HG02852 (cell line): Measurements from ENCODE around the gene ARL15.
"Not testable (repeated sequence)": the region's sequence is repeated elsewhere in the genome, so short reads cannot be mapped to it uniquely, and the experiment has no call there.

Source experiments
- ATAC-seq: cut with Tn5 transposase; IDR thresholded peaks from one replicate; pipeline ENCODE4 v1.9.1; 2021; ENCODE audit warnings: mild to moderate bottlenecking, moderate library complexity; ENCODE audit not compliant: unreplicated experiment

ARL15 gene

DNA sequence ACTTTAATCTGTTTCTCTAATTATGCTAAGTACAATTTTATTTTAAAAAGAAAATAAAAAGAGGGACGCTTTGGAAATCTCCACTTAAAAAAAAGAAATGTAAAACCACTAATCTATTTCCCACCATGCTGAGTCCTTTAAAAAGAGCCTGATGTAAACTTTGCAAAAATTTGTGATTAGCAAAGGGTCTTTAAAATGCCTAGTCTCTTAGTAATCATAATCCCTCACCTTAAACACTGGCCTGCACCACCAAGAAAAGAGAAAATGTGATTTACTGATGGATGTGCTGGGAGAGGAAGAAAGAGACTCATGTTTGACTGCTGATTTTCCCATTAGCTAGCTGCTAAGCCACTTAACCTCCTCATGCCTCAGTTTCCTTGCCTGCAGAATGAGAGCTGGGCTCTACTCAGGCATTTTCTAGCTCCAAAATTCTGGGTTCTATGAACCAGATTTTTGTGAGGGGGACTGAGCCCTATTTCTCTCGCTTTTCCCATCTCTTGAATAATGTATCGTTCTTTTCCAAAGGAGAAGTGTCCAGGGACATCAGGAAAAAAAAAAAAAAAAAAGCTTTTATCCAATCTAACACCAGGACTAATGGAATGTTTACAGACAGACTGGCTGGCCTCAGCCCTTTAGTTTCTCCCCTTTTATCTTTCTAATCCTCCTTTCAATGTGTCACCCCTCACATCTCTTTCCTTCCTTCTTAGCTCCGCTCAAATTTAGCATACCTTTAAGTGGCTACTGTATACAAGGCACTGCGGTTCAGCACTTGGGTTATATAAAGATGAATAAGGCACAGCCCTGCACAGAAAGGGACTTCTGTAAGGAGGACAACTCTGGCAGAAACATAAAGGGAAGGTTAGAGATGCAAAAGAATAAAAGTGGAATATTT, 312.4 kb downstream of the ARL15 start:
- no peak for ATAC-seq

DNA sequence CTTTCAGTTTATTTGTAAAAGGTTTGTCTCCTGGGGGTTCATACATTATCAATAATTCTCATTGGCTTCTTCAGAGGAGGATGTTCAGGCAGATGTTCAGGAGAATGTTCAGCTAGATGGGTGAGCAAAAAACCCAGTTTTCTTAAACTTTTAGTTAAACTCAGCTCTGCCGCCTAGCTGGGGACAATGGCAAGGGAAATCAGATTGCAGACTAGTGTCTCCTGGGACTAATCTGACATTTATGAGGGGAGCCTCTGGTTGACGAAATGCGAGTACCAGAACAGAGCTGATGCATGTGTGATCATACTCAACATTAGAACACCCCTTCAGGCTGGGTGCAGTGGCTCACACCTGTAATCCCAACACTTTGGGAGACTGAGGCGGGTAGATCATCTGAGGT, 314.4 kb downstream of the ARL15 start:
- no peak for ATAC-seq

DNA sequence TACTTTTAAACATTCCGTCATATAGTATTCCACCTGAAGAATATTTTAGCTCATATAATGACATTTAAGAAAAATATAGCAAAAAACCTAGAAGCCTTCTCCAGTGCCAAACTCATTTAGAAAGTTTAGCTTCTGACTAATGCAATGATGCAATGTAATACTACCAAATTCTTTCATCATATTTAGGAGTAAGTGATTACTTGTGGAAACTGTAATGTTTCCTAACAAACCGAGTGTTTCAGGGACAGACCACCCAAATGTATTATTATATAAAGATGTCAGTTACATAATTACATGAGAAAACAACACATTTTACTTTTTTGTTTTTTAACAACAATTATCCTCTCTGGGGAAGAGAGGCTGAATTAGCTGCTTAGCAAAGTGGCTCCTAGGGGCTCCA, 316.2 kb downstream of the ARL15 start:
- no peak for ATAC-seq

DNA sequence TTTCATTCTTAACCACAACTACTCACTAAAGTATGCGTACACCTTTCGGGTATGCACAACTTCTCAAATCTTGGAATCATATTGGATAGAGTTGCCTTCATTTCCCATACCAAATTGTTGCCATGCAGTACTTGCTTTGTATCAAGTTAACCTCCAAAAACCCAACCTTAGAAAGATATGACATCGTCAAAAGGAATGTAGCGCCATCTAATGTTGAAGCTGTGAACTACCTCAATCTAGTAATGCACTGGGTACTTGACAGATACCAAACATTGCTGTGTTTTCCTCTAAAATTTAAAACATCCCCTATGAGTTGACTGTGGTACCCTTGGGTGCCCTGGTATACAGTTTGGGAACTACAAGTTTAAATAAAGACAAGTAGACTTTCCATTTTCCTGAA, 318.4 kb downstream of the ARL15 start:
- ATAC-seq, result no peak

DNA sequence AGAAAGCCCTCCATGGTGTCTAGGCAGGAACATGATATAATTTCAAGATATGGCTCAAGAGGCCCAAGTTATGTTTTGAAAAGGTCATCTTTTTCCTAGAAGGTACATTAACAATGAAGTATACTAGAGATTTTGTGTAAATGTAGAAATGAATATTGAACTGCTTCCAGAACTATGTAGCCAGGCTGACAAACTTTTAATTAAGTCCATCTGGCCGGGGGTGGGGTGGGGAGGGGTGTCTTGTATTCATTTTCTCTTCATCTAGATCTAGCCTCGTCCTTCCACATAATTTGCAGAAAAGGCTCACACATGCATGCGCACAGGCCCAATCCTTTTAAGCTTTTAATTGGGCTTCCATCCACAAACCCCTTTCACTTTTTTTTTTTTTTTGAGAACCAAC, 323.3 kb downstream of the ARL15 start:
- ATAC-seq, result no peak

DNA sequence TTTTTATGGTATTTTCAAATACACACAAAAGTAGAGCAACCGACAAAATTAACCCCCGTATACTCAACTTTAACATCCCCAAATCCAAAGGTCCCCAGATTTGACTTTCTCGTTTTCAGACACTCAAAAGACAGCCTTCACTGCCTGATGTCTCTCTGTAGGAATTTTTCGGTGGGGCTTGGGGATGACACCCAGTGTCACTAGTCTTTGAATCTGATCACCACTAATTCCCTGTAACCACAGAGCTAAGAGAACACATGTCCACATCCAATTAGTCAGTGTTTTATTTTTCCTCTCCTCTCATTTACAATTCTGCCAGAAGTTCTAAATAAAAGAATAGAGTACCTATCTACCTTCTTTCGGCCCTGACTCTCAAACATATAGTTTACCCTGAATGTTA, 324.6 kb downstream of the ARL15 start:
- no peak for ATAC-seq

DNA sequence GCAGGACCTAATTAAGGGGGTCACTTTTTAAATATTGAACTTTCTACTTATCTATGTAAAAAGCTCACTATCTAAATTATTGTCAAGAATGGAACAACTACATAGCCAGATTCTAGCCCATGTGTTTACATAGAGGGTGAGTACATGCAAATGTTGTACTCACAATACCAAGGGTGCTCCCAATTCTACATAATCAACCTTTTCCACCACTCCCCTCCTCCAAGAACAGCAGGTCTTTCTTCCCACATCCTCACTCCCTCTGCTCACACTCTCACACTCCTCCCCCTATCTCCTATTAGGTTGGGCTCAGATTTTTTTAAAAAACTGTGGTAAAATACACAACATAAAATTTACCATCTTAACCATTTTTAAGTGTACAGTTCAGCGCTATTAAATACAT, 325.4 kb downstream of the ARL15 start:
- ATAC-seq, result no peak

DNA sequence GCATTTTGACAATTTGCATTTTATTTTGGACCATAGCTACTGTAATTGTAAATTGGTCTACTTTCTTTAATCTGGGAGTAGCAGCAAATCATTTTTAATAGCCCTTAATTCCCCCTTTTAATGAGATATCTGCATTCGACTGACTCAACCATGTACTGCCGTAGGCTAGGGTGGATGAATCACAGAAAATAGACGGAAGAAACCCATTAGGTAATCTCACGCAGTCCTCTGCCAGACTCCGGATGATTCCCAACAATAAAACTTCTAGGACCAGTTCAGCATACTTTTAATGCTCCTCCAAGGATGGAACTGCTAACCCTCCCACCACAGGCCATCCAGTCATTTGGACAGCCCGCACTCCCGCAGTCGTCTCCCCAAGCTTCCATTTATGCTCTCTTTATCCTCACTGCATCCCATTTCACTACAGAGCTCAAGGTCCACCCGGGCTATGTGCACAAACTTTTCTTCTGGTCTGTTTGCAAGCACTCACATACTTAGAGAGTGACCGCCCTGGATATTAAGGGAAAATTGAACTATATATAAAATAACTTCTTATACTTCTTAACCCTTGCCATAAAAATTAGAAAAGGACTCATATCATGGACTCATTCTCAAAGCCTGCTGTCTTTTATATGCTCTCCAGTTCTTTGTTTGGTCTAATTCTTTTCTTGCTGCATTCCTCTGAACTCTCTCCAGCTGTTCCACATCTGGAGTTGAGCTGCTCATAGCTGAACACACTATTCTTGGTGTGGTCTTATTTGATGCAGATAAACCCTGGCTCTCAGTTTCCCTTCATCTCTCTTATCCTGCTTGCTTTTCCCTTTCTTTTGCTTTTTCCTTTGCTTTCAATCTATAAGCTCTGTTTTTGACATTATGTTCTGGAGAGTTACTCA, 326.6 kb downstream of the ARL15 start:
- ATAC-seq, result no peak

DNA sequence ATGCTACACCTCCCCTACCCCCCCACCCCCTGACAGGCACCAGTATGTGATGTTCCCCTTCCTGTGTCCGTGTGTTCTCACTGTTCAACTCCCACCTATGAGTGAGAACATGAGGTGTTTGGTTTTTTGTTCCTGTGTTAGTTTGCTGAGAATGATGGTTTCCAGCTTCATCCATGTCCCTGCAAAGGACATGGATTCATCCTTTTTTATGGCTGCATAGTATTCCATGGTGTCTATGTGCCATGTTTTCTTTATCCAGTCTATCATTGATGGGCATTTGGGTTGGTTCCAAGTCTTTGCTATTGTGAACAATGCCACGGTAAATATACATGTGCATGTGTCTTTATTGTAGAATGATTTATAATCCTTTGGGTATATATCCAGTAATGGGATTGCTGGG, 328.1 kb downstream of the ARL15 start:
- ATAC-seq, result not testable (repeated sequence)

DNA sequence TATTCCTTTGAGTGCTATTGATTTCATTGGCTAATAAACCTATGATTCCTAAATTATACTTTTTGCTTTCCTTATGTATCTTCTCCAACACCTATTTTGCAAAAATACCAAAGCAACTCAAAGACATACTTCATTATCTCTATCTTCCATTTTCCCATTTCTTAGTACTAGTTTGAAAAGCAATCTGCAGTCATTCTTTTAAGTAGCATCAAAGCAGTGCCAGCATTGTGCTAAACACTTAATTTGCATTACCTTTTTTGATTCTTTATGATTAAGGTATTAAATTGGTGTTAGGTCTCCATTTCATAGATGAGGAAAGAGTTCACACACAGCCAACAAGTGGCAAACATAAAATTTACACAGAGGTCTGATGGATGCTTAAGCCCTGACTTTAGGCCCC, 330.3 kb downstream of the ARL15 start:
- no peak for ATAC-seq

DNA sequence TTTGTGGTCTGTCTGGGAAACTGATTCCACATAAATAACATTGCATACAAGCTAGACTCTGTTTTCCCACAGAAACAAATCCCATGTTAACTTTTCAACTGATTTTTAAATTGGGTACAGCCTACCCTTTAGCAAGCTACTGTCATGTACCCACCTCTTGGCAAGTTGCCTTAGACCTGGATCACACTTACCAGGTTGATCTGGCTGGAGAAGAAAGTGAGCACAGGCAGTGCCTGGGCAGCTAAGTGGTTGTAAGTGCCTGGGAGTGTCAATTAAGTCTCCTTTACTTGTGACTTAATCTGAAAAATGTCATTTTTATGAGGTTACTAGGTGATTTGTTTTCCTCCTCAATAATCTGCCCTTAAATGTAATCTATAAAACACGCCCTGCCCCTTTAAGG, 336.4 kb downstream of the ARL15 start:
- ATAC-seq, result no peak

DNA sequence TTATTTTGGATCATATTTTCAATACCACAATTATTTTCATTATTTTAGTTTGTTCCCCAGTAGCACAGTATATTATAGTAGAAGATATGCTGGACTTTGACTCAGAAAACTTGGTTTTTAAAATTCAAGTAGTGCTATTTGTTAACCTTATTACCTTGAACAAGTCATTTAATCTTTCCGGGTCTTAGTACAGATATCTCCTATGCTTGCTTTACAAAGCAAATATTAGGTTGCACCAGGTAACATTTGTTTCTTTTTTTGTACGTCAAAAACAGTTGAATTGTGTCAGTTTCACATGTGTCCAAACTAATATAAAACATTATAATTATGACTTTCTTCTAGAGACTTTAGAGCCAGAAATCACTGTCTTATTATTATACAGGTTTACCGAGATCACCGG, 338.1 kb downstream of the ARL15 start:
- no peak for ATAC-seq

DNA sequence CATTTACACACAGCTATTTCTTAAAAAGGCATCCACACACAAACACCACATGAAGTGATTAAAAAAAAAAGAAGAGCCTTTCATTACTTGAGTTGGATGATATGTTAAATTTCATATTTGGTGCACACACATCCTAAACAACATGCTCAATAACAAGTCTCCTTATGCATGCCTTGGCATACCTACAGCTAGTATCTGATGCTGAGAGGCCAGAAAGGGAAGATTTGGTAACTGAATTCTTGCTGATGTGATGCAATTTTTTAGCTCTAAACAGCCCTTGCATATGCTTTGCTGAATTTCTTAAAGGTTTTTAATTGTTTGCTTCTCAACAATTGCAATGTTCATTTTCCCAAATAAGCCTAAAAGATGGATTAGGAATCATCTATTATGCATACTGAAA, 338.8 kb downstream of the ARL15 start:
- ATAC-seq, result no peak

DNA sequence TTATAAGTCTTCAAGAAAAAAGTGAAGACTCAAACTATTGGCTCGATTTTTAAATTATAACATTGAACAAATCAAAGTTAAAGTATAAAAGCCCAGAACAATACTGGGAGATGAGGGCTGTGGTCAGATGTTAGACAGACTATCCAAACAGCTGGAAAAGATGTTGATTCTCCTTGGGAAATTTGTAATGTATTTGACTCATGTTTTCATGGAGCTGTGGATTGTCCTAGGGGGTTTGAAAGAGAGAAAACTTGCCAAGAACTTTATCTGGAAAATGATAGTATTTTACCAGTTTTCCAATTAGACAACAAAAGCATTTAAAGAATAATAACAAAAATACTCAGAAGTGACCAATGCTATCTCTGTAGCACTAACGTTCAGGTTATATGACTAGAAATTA, 339.2 kb downstream of the ARL15 start:
- no peak for ATAC-seq

DNA sequence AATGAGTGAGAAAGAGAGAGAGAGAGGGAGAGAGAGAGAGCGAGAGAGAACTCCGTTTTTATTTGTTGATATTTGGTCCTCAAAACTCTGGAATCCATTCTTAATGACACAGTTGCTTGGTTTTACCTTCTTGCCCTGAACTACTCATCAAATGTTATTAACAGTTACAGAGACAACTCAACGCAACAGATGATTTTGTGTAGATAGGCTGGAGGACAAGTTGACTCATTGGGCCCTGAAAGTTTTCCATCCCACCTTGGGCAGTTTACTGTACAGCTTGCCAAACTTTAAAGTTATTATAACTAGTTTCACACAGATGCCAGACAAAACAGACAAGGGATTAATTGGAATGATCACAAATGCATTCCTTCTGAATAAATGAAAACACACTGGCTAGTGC, 339.9 kb downstream of the ARL15 start:
- no peak for ATAC-seq

DNA sequence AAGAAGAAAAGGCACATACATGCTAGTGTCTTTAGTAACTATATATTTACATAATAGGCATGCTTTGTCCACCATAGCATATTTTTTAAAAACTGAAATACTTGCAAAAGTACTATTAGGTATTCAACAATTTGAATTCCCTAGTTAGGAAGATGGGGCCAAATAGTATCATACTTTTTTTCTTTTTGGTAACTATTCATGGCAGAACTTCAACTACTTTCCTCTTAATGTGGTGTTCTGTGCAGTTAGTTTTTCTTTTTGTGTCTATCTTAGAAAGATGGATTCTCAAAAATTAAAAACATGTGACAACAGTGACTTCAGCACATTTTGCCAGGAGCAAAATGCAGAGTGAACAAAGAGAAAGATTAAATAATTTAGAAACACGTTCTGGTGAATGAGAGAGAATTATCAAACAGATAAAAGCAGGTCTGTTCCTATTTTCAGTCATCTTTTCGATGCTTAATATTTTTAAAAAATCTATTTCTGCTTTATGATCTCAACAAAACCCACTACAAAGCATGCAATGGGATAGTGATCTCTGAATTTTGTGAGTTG, 341.1 kb downstream of the ARL15 start:
- ATAC-seq, result no peak

DNA sequence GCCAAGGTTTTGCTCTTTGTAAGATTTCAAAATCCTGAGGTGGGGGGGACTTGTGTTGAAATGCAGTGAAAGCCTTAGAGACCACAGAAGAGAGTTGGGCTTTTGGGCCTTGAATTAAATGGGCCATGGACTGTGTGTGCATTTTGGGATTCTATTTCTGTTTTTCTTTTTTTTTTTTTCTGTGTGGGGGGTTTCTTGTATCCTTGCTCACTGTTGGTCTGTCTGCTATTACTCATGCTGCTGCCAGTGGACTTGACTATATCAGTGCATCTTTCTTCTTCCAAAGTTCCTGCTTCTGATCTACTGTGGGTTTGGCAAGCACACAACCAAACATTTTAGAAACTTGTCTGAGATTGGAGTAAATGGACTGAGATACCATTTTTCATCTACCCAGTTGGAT, 344.9 kb downstream of the ARL15 start:
- no peak for ATAC-seq

DNA sequence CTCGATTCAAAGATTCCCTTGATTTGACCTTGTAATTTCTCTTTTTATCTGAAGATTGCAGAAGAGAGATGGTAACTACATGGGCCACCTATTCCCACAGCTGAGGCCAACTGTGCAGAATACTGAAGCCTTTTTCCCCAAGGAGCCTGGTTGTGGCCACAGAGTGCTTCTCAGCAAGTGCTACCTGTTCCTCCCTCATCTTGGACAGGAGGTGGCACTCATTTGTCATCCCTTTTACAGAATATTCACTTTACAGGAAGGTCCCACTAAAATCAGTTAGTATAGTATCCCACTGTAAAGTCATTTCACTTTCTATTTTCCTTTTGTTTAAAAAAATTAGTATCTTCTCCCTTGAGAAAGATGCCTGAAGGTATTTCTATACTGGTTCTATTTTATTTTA, 346.4 kb downstream of the ARL15 start:
- no peak for ATAC-seq

DNA sequence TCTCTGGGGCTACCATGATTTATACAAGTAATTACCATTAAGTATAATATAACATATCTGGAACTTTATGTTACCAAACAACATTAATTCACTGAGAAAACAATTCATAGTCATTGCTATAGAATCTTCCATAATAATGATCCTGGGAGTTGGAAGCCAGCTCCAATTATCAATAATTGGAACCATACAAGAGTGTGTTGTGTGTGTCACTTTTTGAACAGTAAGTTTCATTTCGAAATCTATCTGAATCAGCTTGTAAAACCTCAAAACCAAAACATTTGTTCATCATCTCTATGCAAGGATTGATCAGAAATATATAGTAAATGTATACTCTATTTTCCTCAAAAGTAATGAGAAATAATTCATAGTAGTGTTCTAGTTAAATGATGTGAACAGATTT, 348.1 kb downstream of the ARL15 start:
- ATAC-seq, result no peak

DNA sequence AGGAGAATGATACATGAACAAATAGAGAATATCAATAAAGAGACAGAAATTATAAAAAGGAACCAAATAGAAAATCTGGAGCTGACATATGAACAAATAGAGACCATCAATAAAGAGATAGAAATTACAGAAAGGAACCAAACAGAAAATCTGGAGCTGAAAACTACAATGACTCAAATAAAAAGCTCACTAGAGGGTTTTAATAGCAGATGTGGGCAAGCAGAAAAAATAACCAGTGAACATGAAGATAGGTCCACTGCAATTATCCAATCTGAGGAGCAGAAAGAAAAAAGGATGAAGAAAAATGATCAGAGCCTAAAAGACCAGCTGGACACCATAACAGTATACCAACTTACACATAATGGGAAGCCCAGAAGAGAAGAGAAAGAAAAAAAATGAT, 353.7 kb downstream of the ARL15 start:
- ATAC-seq, result no peak

DNA sequence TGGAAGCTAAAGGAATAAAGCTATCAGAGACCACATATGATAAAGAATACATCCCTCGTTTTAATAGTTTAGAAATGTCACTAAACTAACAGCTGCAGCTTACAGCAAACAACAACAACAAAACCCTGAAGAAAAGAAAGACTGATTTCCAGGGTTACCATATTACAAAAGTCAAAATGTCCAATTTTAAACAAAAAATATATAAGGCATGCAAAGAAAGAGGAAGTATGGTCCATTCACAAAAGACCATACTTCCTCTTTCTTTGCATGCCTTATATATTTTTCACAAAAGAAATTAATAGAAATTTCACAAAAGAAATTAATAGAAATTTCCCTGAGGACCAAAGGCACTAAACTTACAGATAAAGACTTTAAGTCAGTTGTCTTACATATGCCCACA, 354.2 kb downstream of the ARL15 start:
- no peak for ATAC-seq

DNA sequence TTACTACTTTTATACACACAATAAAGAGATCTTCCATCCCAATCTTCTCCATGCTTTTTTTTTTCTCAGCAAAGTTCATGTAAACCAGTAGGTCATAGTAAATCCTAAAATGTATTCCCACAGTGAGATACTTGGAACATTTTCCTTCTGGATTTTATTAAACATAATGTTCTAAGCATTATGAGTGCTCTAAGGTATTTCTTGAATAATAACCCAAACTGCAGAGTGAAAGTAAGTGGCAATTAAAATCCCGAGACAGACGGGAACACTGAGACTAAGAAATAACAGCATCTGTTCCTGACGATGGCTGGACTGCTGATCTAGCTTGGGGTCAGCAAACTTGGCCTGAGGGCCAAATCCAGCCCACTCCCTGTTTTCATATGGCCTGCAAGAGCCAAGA, 359.8 kb downstream of the ARL15 start:
- ATAC-seq, result no peak
